Measurements from ENCODE around the gene CALR3. TPM values are rescaled to one million over a fixed set of nuclear protein-coding genes. Genes with fewer than 3 reads are reported as not detected.

The CALR3 gene
- 0.28 TPM in 1 of 2 replicates, not detected in the other for total RNA-seq

DNA sequence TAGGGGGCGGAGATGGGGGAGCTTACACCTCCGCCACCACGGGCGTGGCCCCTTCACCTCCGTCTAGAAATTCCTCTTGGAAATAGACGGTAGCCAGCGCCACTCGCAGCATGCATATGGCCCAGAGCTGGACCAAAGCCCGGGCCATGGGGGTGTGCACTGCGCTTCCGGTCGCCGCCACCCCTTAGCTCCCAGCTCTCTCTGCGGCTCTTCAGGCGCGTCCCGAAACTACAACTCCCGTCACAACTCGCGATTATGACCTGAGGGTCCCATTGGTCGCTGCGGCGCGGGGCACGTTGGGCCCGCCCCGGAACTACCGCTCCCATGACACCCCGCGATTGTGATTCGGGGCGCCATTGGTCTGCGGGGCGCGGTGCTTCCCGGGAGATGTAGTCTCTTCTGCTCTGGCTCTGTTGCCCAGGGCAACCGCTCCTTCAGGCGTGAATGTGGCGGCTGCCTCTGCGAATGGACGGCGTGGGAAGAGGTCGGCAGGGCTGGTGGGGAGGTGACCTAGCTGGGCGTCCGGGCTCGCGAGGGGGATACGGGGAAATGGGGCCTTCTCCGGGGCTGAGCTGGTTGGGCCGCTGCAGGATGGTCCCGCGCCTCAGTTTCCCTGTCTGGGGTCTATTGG is at the start of gene CALR3, which contains the start of gene C19orf44:
Gene CALR3 (minus strand): TSS at position 186 of the 631 bp plus-strand sequence. CDS start 38 bp downstream, at position 148.
Gene C19orf44 (plus strand): TSS at position 413 of the 631 bp plus-strand sequence. CDS start 4,399 bp downstream, outside the sequence.

DNA sequence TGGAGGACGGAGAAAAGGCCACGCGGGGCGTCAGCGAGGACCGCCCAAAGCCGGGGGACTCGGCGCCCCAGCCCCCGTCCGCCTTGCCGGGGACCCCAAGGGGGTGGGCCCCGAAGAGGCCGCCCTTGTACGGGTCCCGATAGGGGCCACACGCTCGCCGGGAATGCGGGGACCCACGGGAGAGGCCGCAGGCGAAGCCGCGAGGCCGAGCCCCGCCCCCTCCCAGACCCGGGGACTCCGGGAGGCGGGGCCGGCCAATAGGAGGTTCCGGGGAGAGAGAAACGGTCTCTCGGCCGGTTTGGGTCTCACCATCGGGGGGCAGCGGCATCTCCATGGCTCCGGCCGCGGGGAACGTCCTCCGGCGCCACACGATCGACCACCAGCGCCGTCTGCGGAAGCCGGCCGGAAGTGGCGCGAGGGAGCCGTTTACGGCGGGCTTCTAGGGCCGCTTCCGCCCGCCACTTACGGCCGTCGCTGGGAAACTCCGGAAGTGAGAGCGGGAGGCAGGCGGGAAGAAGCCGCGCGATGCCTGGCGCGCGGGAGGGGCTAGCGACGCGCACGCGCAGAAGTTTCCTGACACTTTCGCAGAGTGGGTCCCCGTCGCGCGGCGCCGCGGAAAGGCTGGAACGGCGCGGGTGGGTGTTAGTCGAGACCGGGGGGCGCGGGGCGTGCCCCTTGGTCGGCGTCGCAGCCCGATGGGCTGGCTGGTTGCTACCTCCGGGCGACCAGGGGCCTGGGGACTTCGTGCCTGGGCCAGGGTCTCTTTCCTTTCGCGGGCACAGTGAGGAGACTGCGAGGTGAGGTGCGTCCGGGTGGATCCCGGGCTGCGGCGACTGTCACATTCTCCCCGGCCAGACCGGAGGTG is 46.3 kb upstream of the CALR3 start, which contains the start of gene CHERP:
Gene CHERP (minus strand): TSS at position 393 of the 865 bp plus-strand sequence. CDS start 59 bp downstream, at position 334.

Other genes with a start within 250 kb of the CALR3 start
- gene KLF2, start 171.3 kb downstream of the CALR3 start, total RNA-seq: 1.7 and 5.6 TPM in 2 replicates
- 6.2 and 9.2 TPM in 2 replicates for gene EPS15L1, start 24.2 kb downstream of the CALR3 start, total RNA-seq
- gene C19orf44, start 227 bp upstream of the CALR3 start, total RNA-seq: 4.6 and 5.6 TPM in 2 replicates
- gene CHERP, start 46.3 kb upstream of the CALR3 start, total RNA-seq: 2.0 and 4.2 TPM in 2 replicates
- gene SLC35E1, start 76.2 kb upstream of the CALR3 start, total RNA-seq: 34.4 and 38.9 TPM in 2 replicates
- 2.5 and 6.3 TPM in 2 replicates for gene MED26, start 132.0 kb upstream of the CALR3 start, total RNA-seq
- gene SMIM7, start 164.0 kb upstream of the CALR3 start, total RNA-seq: 82.0 and 83.0 TPM in 2 replicates
- 2.1 and 5.9 TPM in 2 replicates for gene TMEM38A, start 165.0 kb upstream of the CALR3 start, total RNA-seq
- gene NWD1, start 223.7 kb upstream of the CALR3 start, total RNA-seq: not detected in 2 replicates